ENCODE data around the gene RPL37. TPM values are rescaled to one million over a fixed set of nuclear protein-coding genes. Genes with fewer than 3 reads are reported as not detected.
"Not testable (repeated sequence)": the region's sequence is repeated elsewhere in the genome, so short reads cannot be mapped to it uniquely, and the experiment has no call there.

The RPL37 gene
- total RNA-seq, 1 experiment from 2014 or later = 2,063 TPM

DNA sequence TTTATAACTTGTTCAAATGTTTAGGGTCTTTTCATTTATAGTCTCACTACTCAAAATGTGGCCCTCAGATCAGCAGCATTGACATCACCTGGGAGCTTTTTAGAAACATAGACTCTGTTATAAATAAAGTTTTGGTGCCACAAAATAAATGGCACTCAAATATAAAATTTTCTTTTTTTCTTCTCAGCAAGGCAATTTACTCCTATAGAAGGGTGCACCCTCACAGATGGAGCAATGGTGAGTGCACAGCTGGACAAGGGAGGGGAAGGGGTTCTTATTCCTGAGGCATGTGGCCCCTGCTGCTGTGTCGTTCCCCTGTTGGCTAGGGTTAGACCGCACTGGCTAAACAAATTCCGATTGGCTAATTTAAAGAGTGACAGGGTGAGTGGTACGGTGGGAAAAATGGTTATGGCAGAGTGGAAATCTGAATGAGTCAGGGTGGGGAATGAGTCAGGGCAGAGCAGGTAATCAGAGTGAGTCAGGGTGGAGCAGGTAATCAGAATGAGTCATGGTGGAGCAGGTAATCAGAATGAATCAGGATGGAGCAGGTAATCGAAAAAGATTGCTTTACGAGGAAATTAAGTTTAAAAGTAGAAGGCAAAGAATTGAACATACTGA lies 42.5 kb upstream of the RPL37 start:
- H3K4me1 Mint-ChIP-seq (ENCODE audit: insufficient read depth, unreplicated experiment) = no peaks in the 10 kb centered on the region
- POLR2A ChIA-PET = interaction anchor here (0.6 kb wide), 1 partner anchor 917 kb away, joined by 3 read pairs; no protein-coding TSS in a partner anchor
- TF ChIP-seq, protein P1, sequence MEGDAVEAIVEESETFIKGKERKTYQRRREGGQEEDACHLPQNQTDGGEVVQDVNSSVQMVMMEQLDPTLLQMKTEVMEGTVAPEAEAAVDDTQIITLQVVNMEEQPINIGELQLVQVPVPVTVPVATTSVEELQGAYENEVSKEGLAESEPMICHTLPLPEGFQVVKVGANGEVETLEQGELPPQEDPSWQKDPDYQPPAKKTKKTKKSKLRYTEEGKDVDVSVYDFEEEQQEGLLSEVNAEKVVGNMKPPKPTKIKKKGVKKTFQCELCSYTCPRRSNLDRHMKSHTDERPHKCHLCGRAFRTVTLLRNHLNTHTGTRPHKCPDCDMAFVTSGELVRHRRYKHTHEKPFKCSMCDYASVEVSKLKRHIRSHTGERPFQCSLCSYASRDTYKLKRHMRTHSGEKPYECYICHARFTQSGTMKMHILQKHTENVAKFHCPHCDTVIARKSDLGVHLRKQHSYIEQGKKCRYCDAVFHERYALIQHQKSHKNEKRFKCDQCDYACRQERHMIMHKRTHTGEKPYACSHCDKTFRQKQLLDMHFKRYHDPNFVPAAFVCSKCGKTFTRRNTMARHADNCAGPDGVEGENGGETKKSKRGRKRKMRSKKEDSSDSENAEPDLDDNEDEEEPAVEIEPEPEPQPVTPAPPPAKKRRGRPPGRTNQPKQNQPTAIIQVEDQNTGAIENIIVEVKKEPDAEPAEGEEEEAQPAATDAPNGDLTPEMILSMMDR (IDR thresholded peaks at IDR 0.05; ENCODE audit: unreplicated experiment) = no peak
- H3K4me3 Mint-ChIP-seq (ENCODE audit: unreplicated experiment) = no peak overlapping the region
- H3K36me3 Mint-ChIP-seq (ENCODE audit: insufficient read depth, unreplicated experiment) = no peaks in the 10 kb centered on the region
- CTCF ChIA-PET = interaction anchor here (0.7 to 2.0 kb wide), 4 partner anchors 11 to 1296 kb away, joined by 3 to 9 read pairs (median 4); no protein-coding TSS in a partner anchor
- no peaks in the 10 kb centered on the region for H3K27me3 Mint-ChIP-seq (ENCODE audit: insufficient read depth, unreplicated experiment)
- DNase-seq (ENCODE audit: unreplicated experiment) = peak; percentile 32
- H3K9me3 Mint-ChIP-seq (ENCODE audit: unreplicated experiment) = peaks cover 14% of the 10 kb centered on the region
- intact Hi-C loops (cut with micrococcal nuclease) = loop anchor here (5.0 kb wide), 1 partner anchor 930 kb away; no protein-coding TSS in a partner anchor
- no peak overlapping the region for H3K27ac Mint-ChIP-seq (ENCODE audit: low read depth, unreplicated experiment)
- BruUV-seq (replicated peaks) = no TSS peak

DNA sequence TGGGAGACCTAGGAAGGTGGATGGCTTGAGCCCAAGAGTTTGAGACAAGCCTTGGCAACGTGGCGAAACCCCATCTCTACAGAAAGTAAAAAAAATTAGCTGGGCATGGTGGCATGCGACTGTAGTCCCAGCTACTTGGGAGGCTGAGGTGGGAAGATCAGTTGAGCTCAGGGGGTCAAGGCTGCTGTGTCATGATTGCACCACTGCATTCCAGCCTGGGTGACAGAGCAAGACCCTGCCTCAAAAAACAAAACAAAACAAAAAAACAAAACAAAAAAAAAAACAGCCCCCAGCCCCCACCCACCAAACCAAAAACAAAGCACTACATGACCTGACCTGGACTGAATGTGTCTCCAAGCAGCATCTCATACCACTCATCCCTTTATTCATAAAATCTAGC lies 40.9 kb upstream of the RPL37 start:
- ChIA-PET POLR2A (interaction anchor here (1.6 kb wide), 1 partner anchor 34 kb away, joined by 4 read pairs; the partner anchor contains the start of gene CARD6), CTCF (interaction anchor here (1.0 kb wide), 1 partner anchor 13 kb away, joined by 4 read pairs; no protein-coding TSS in a partner anchor)
- DNase-seq (ENCODE audit: unreplicated experiment) = no peak
- Mint-ChIP-seq H3K27me3 (ENCODE audit: insufficient read depth, unreplicated experiment) (no peaks in the 10 kb centered on the region), H3K27ac (ENCODE audit: low read depth, unreplicated experiment) (no peak overlapping the region), H3K9me3 (ENCODE audit: unreplicated experiment) (peaks cover 14% of the 10 kb centered on the region), H3K4me1 (ENCODE audit: insufficient read depth, unreplicated experiment) (peaks cover 3% of the 10 kb centered on the region), H3K36me3 (ENCODE audit: insufficient read depth, unreplicated experiment) (no peaks in the 10 kb centered on the region), H3K4me3 (ENCODE audit: unreplicated experiment) (no peak overlapping the region)
- intact Hi-C loops (cut with micrococcal nuclease) = loop anchor here (5.0 kb wide), 1 partner anchor 929 kb away; no protein-coding TSS in a partner anchor
- TF ChIP-seq, protein P1 (IDR thresholded peaks at IDR 0.05; ENCODE audit: unreplicated experiment) = no peak
- BruUV-seq (replicated peaks) = no TSS peak

DNA sequence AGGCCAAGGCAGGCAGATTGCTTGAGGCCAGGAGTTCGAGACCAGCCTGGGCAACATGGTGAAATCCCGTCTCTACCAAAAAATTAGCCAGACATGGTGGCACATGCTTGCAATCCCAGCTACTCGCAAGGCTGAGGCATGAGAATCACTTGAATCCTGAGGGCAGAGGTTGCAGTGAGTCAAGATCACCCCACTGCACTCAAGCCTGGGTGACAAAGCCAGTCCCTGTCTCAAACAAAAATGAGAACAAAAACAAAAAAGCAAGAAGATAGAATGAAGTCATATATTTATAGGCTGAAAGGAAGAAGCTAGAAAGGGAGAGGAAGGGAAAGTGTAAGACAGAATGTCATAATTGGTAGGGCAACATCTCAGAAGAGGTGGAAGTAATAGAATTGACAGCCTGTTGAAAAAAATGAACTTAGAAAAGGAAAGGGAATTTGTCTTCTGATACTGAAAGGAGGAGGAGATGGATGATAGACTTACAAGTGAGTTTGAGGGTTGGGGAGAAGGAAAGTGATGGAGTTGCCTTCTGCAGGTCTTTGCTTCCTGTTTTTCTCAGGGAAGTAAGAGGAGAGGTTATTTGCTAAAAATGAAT lies 38.4 kb upstream of the RPL37 start:
- Mint-ChIP-seq H3K9me3 (ENCODE audit: unreplicated experiment) (peaks cover 14% of the 10 kb centered on the region), H3K4me3 (ENCODE audit: unreplicated experiment) (no peak overlapping the region), H3K36me3 (ENCODE audit: insufficient read depth, unreplicated experiment) (no peaks in the 10 kb centered on the region), H3K27me3 (ENCODE audit: insufficient read depth, unreplicated experiment) (no peaks in the 10 kb centered on the region), H3K27ac (ENCODE audit: low read depth, unreplicated experiment) (no peak overlapping the region), H3K4me1 (ENCODE audit: insufficient read depth, unreplicated experiment) (peaks cover 8% of the 10 kb centered on the region)
- ChIA-PET POLR2A (interaction anchor here (0.7 kb wide), 1 partner anchor 183 kb away, joined by 4 read pairs; no protein-coding TSS in a partner anchor), CTCF (interaction anchor here (0.5 to 1.2 kb wide), 2 partner anchors 39 to 1197 kb away, joined by 3 to 4 read pairs; no protein-coding TSS in a partner anchor)
- TF ChIP-seq, protein P1 (IDR thresholded peaks at IDR 0.05; ENCODE audit: unreplicated experiment) = no peak
- intact Hi-C loops (cut with micrococcal nuclease) = no loop called here
- no peak for DNase-seq (ENCODE audit: unreplicated experiment)
- BruUV-seq (replicated peaks) = no TSS peak

DNA sequence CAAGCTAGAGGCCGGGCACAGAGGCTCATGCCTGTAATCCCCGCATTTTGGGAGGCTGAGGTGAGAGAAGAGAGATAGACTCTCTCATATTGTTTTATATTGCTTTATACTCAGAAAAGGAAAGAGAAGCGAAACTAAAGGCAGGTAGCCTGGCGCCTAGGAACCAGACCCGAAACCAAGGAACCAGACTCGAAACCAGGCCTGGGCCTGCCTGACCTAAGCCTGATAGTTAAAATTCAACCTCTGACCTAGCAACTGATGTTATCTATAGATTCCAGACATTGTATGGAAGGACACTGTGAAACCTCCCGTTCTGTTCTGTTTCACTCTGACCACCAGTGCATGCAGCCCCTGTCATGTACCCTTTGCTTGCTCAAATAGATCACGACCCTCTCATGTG lies 37.2 kb upstream of the RPL37 start:
- not testable (repeated sequence) for DNase-seq (ENCODE audit: unreplicated experiment)

More for the DNA sequence above, 37.2 kb upstream of the RPL37 start:
- H3K27ac Mint-ChIP-seq (ENCODE audit: low read depth, unreplicated experiment); H3K4me3 Mint-ChIP-seq (ENCODE audit: unreplicated experiment); intact Hi-C loops (cut with micrococcal nuclease); H3K9me3 Mint-ChIP-seq (ENCODE audit: unreplicated experiment); BruUV-seq (replicated peaks); H3K27me3 Mint-ChIP-seq (ENCODE audit: insufficient read depth, unreplicated experiment); H3K4me1 Mint-ChIP-seq (ENCODE audit: insufficient read depth, unreplicated experiment); H3K36me3 Mint-ChIP-seq (ENCODE audit: insufficient read depth, unreplicated experiment): not testable (repeated sequence)
- CTCF ChIA-PET = interaction anchor here (0.6 kb wide), 1 partner anchor 13 kb away, joined by 3 read pairs; no protein-coding TSS in a partner anchor
- POLR2A ChIA-PET = interaction anchor here (0.6 to 1.9 kb wide), 2 partner anchors 30 to 90 kb away, joined by 3 to 11 read pairs; partner anchors contain the start of gene CARD6
